SJSA1 (cell line): ENCODE results near the gene CHN2. TPM values are rescaled to one million over a fixed set of nuclear protein-coding genes. Genes with fewer than 3 reads are reported as not detected.

Experiments
- DNase-seq, 2 experiments: peaks; one replicate each; pipeline ENCODE4 v3.0.0-alpha.2; 2015 to 2020; ENCODE audit warnings: low spot score in 2 of 2, low read depth in 1 of 2
- H3K27ac ChIP-seq: fragments of 250-450 bp; sonication (Bioruptor Pico); 2 replicates; pipeline ENCODE4 v1.5.1; 2020; ENCODE audit warnings: mild to moderate bottlenecking, moderate library complexity
- H3K27me3 ChIP-seq: fragments of 250-450 bp; sonication (Bioruptor Pico); replicated peaks from 2 replicates; pipeline ENCODE4 v1.5.1; 2020; ENCODE audit warnings: mild to moderate bottlenecking, moderate library complexity
- H3K36me3 ChIP-seq: fragments of 250-450 bp; sonication (Bioruptor Pico); 2 replicates; pipeline ENCODE4 v1.5.1; 2020; ENCODE audit warnings: mild to moderate bottlenecking
- H3K4me1 ChIP-seq: fragments of 250-450 bp; sonication (Bioruptor Pico); replicated peaks from 2 replicates; pipeline ENCODE4 v1.6.1; 2021; ENCODE audit warnings: mild to moderate bottlenecking
- H3K4me3 ChIP-seq: fragments of 250-450 bp; sonication (Bioruptor Pico); 2 replicates; pipeline ENCODE4 v1.5.1; 2020; ENCODE audit warnings: mild to moderate bottlenecking
- H3K9me3 ChIP-seq: fragments of 250-450 bp; sonication (Bioruptor Pico); replicated peaks from 2 replicates; pipeline ENCODE4 v1.5.1; 2020; ENCODE audit warnings: mild to moderate bottlenecking
- total RNA-seq: library from RNA; depleted of rRNA; stranded (reverse); fragments of >200 nt; shearing (Covaris generic); gene quantifications from 2 replicates; pipeline ENCODE4 v1.2.3, GENCODE V29; 2014

The CHN2 gene
- total RNA-seq, 1 experiment from 2014 or later = 0.21 TPM

DNA sequence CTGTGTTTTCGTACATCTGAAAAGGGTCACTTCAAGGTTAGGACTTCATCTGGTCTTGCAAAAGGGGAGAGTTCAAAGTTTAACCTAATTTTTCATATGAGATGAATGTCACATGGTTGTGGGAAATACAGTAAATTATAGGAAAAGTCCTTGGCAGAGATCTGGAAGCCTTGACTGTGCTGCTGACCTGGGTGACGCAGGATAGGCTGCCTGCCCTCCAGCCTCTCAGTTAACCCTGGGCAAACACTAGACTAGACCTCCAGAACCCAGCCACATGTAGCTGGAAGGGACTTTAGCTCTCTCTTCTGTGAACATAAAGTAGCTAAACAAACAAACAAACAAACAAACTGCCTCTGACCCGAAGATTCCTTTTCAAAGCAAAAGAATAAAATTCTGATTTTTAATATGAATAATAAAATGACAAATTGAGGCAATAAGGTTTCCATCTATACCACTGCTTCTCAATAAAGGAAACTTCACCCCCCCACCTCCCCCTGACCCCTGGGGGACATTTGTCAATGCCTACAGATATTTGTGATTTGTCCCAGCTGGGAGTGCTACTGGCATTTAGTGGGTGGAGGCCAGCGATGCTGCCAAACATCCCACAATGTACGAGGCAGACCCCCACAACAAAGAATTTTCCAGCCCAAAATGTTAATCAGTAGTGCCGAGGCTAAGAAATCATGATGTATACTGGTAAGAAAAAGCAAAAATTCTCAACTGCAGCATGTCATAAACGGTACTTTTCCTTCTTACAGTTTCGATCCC lies 293.8 kb downstream of the CHN2 start:
- H3K4me3 ChIP-seq = no peak overlapping the region
- no peaks in the 10 kb centered on the region for H3K27me3 ChIP-seq
- DNase-seq = no peak
- peaks cover 30% of the 10 kb centered on the region for H3K4me1 ChIP-seq
- H3K36me3 ChIP-seq = no peaks in the 10 kb centered on the region
- H3K9me3 ChIP-seq = 0 out of 2 replicates have a peak, but pooled peaks cover 3% of the 10 kb centered on the region
- H3K27ac ChIP-seq = peak overlapping the region; percentile 79

DNA sequence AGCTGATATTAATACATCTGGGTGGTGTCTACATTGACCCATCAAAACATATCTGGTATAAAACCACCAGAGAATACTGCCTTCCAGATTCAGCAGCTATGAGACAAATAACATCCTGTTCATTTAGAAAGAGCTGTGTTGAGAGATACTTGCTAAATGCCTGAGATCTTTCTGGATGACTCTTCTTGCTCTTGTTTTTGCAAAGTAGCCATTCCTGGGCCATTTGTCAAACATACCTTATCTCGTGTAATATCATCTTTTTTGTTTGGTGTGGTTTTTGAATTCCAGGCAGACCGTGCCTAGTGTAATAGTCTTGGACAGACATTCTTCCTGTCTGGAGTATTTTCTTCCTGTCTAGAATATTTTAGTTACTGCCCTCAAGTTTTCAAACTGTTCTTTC lies 294.4 kb downstream of the CHN2 start:
- H3K36me3 ChIP-seq = no peaks in the 10 kb centered on the region
- no peaks in the 10 kb centered on the region for H3K27me3 ChIP-seq
- peaks cover 28% of the 10 kb centered on the region for H3K4me1 ChIP-seq
- peak; percentile 52 to 74 for DNase-seq
- H3K4me3 ChIP-seq = no peak overlapping the region
- peak overlapping the region; percentile 79 for H3K27ac ChIP-seq
- H3K9me3 ChIP-seq = 0 out of 2 replicates have a peak, but pooled peaks cover 3% of the 10 kb centered on the region

DNA sequence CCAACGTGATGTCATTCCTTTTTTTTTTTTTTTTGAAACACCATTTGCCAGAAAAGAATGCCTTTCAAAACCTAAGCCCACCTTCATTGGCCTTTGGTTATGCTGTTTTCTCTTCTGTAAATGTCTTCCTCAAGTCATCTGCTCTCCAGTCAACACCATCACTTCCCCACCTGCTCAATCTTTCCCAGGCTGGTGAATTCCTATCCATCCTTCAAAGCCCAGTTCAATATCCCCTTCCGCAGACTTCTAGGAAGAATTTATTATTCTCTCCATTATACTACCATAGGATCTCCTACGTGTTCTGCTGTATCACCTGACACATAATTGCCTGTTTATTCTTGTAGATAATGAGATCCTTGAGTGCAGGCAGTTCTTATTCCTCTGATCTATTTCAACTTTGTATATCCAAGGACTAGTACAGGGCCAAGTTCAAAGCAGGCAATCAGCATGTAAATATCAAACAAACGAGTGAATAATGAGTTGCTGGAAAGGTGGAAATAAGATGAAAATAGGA lies 295.6 kb downstream of the CHN2 start:
- Histone ChIP-seq H3K9me3 (0 out of 2 replicates have a peak, but pooled peaks cover 3% of the 10 kb centered on the region), H3K4me3 (no peak overlapping the region), H3K36me3 (no peaks in the 10 kb centered on the region), H3K4me1 (peaks cover 30% of the 10 kb centered on the region), H3K27ac (no peak overlapping the region), H3K27me3 (no peaks in the 10 kb centered on the region)
- no peak for DNase-seq

DNA sequence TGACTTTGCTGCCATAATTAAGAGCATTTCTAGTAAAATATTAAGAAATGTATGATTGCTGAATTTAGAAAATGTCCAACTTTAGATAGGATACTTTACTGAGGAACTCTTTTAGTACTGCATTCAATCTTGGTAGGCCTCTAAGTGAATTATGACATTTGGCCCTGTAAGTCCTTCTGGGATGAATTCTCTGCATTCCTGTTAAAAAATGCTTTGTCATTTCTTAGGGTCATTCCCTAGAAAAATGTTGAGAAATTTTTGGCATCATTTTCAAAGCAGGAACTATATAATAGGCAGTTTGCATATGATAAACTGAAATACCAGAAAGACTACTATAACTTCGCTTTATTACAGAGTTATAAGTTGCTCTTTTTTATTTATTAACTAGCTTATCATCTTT lies 299.8 kb downstream of the CHN2 start:
- Histone ChIP-seq H3K36me3 (no peaks in the 10 kb centered on the region), H3K27me3 (no peaks in the 10 kb centered on the region; the same call in 1 of the 2 replicates), H3K4me3 (no peak overlapping the region), H3K9me3 (0 out of 2 replicates have a peak, but pooled peaks cover 3% of the 10 kb centered on the region), H3K27ac (peak overlapping the region; percentile 42), H3K4me1 (peaks cover 13% of the 10 kb centered on the region)
- DNase-seq = peak in 1 of 2 experiments; percentile 46

DNA sequence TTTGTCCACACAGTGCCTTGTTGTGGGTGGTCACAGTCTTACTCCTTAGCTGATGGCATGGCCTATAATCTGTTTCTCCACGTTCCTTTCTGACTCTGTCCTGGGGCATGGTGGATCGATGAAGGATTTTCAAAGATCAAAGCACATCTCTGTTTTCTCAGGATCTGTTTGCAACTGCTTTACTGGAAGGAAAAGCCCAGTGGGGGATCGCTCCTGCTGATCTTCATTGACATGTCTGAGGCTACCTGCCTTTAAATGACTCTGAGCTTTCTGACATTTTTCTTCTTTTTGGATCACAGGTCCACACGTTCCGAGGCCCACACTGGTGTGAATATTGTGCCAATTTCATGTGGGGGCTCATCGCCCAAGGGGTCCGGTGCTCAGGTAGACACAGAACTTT lies 301.1 kb downstream of the CHN2 start:
- DNase-seq = no peak
- Histone ChIP-seq H3K27ac (no peak overlapping the region), H3K27me3 (no peaks in the 10 kb centered on the region; the same call in 1 of the 2 replicates), H3K9me3 (0 out of 2 replicates have a peak, but pooled peaks cover 3% of the 10 kb centered on the region), H3K4me1 (peaks cover 8% of the 10 kb centered on the region; the same call in 1 of the 2 replicates), H3K4me3 (no peak overlapping the region), H3K36me3 (no peaks in the 10 kb centered on the region)

DNA sequence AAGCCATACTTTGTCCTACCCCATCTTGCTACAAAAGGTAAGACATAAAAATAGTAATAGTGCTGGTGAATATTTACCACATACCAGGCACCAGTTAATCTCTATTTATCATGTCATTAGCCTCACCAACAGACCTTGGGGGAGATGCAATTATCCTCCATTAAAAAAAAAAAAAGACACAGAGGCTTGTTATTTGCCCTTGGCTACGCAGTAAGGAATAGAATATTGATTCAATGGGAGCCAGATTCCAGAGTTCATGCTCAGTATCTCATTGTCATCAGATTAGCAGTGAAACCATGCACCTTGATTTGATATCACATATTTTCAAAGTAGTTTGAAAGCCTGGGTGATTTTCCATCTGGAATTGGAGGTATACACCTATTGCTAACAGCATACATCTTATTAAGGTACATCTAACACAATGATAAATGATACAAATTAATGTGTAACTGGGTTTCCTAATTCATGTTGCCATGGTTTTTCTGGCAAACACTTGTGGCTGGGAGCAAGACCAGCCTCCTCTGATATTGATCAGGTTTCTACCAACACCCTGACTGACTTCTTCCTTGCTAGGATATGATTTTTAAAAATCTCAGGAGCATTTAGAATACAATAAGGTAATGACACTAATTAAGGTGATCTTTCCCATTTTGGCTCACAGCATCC lies 301.9 kb downstream of the CHN2 start:
- Histone ChIP-seq H3K4me1 (peaks cover 8% of the 10 kb centered on the region; the same call in 1 of the 2 replicates), H3K27ac (no peak overlapping the region), H3K9me3 (0 out of 2 replicates have a peak, but pooled peaks cover 3% of the 10 kb centered on the region), H3K27me3 (no peaks in the 10 kb centered on the region; the same call in 1 of the 2 replicates), H3K4me3 (no peak overlapping the region), H3K36me3 (no peaks in the 10 kb centered on the region)
- no peak for DNase-seq

DNA sequence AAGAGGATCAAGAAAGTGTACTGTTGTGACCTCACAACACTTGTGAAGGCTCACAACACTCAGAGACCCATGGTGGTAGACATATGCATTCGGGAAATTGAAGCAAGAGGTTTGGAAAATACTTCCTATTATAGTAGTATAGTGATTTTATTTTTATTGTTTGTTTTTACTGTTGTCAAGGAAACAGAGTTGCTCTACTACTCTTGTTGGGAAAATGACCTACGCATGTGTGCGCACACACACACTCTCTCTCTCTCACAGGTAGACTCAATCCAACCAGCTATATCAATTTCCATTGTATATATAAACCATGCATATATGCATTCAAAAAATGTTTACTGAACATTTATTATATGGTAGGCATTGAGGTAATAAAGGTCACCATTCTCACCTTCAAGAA lies 305.4 kb downstream of the CHN2 start:
- DNase-seq = no peak
- no peak overlapping the region for H3K4me3 ChIP-seq
- no peaks in the 10 kb centered on the region for H3K9me3 ChIP-seq
- no peaks in the 10 kb centered on the region; the same call in 1 of the 2 replicates for H3K4me1 ChIP-seq
- no peaks in the 10 kb centered on the region; the same call in 1 of the 2 replicates for H3K27me3 ChIP-seq
- no peaks in the 10 kb centered on the region for H3K36me3 ChIP-seq
- no peak overlapping the region for H3K27ac ChIP-seq

DNA sequence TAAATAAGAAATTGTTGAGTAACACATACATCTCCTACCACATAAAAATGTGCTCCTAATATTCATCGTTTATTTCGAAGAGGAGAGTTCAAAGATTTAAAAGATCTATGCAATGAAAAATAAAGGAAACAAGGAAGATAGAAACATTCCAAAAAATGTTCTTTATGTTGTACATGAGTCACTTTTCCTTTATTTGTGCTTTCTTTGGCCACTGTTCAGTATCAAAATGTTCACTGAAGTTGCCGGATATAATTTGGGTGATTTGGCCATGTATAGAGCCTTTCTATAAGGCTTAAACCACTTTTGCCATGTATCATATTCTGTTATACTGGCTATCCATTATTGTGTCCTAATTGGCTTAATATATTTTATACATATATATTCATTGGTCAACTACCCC lies 306.1 kb downstream of the CHN2 start:
- Histone ChIP-seq H3K9me3 (no peaks in the 10 kb centered on the region), H3K27ac (no peak overlapping the region), H3K27me3 (no peaks in the 10 kb centered on the region; the same call in 1 of the 2 replicates), H3K4me1 (no peaks in the 10 kb centered on the region; the same call in 1 of the 2 replicates), H3K4me3 (no peak overlapping the region), H3K36me3 (no peaks in the 10 kb centered on the region)
- no peak for DNase-seq

DNA sequence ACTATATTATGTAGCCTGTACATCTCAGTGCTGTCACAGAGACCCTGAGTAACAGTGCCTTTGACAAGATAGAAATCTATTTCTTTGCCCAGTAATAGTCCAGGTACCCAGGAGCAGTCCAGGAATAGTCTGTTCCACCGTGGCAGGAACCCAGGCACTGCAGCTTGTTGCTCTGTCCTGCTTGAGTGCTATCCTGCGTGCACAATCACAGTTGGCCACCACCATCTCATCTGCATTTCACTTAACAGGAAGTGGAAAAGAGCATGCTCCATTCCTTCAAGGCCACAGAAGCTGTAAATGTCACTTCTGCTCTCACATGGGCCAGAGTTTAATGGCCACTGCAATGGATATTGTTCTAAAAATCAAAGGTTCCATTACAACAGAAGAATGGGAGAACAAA lies 307.6 kb downstream of the CHN2 start:
- no peaks in the 10 kb centered on the region for H3K36me3 ChIP-seq
- no peaks in the 10 kb centered on the region; the same call in 1 of the 2 replicates for H3K4me1 ChIP-seq
- DNase-seq = no peak
- H3K9me3 ChIP-seq = no peaks in the 10 kb centered on the region
- no peaks in the 10 kb centered on the region; the same call in 1 of the 2 replicates for H3K27me3 ChIP-seq
- no peak overlapping the region for H3K27ac ChIP-seq
- H3K4me3 ChIP-seq = no peak overlapping the region

DNA sequence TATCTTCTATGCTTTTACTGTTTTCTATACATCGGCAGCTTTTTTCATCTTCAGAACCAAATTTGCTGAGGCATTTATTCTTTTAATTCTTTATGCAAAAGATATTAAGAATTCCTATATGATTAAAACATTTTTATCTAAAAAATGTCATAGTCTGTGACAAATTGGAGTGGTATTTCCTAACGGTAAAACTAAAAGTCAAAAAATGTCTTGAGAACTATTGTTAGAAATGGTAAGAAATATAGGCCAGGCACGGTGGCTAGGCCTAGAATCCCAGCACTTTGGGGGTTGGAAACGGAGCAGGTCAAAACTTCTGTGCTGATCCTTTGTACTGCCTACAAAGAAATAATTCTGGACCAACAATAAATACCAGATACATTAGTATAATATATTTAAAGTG lies 311.4 kb downstream of the CHN2 start:
- no peak for DNase-seq
- no peaks in the 10 kb centered on the region; the same call in 1 of the 2 replicates for H3K27me3 ChIP-seq
- no peak overlapping the region for H3K27ac ChIP-seq
- H3K4me3 ChIP-seq = no peak overlapping the region
- no peaks in the 10 kb centered on the region for H3K9me3 ChIP-seq
- no peaks in the 10 kb centered on the region for H3K4me1 ChIP-seq
- no peaks in the 10 kb centered on the region for H3K36me3 ChIP-seq

DNA sequence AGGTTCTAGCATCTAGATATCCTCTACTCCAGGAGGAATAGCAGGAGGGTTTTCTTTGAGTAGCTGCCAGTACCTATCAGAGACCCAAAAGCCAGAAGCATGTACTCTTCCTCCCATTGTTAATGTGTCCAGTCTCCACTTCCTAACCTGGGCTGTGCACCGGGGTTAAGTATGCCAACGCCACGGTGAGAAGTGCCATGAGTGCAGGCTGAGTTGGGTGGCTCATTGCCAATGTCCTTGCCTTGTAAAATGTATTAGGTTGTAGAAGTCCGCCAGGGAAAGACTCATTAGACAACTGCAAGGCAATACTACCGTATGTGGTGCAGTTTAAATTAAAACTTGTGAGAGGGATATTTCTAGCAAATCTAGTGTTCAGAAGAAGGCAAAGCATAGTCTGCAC lies 314.0 kb downstream of the CHN2 start:
- no peak for DNase-seq
- Histone ChIP-seq H3K36me3 (no peaks in the 10 kb centered on the region), H3K27ac (no peak overlapping the region), H3K4me3 (no peak overlapping the region), H3K4me1 (no peaks in the 10 kb centered on the region), H3K27me3 (no peaks in the 10 kb centered on the region; the same call in 1 of the 2 replicates), H3K9me3 (no peaks in the 10 kb centered on the region)

DNA sequence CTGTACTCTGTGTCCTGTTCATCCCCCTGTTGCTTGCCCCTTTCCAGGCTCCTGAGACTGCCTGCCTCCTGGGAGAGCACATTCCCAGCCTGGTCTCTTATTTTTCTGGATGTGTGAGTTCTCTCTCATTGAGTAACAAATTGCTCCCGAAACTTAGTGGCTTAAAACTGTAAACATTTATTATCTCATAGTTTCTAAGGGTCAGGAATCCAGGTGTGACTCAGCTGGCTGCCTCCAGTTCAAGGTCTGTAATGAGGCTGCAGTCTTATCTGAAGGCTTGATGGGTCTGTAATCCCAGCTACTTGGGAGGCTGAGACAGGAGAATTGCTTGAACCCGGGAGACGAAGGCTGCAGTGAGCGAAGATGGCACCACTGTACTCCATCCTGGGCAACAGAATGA lies 315.5 kb downstream of the CHN2 start:
- DNase-seq = no peak
- Histone ChIP-seq H3K27me3 (no peaks in the 10 kb centered on the region; the same call in 1 of the 2 replicates), H3K4me1 (no peaks in the 10 kb centered on the region), H3K27ac (no peak overlapping the region), H3K4me3 (no peak overlapping the region), H3K9me3 (no peaks in the 10 kb centered on the region), H3K36me3 (no peaks in the 10 kb centered on the region)

DNA sequence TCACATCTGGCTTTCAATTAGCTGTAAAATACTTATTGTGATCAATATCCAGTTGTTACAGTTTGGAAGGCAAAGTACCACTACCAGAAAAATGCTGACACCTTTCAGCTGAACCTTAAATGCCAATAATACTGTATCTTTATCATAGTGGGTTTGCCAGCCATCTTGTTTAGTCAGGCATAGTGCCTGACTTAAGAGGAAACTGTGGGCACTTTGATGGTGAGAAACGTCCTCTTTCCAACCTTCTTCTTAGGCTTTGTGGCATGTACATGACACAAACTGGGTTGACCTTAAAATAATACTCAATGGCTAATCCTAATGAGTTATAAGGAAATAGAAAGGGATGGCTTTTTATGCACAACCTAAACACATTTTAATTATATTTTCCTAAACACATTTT lies 316.8 kb downstream of the CHN2 start:
- H3K36me3 ChIP-seq = no peaks in the 10 kb centered on the region
- no peaks in the 10 kb centered on the region; the same call in none of the 2 replicates for H3K27me3 ChIP-seq
- H3K9me3 ChIP-seq = no peaks in the 10 kb centered on the region
- no peaks in the 10 kb centered on the region for H3K4me1 ChIP-seq
- H3K27ac ChIP-seq = no peak overlapping the region
- DNase-seq = no peak
- no peak overlapping the region for H3K4me3 ChIP-seq

DNA sequence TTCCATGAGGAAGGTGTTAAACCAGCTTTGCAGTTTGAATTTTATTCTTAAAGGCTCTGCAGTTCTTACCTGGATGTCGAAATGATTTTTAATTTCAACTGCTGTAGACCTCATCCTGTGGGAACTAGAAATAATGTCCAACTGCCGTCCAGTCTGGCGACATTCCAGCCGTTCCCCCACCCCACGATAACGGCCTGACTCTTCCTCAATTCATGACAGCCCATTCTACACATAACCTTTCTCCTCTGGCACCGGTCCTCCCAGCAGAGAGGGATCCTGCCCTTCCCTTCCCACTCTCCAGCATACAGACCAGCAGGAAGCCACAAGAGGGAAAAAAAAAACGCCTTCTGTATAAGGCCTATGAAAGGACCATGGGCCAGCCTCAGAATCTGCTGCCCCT lies 317.3 kb downstream of the CHN2 start:
- no peaks in the 10 kb centered on the region for H3K9me3 ChIP-seq
- H3K27ac ChIP-seq = no peak overlapping the region
- no peak overlapping the region for H3K4me3 ChIP-seq
- no peaks in the 10 kb centered on the region for H3K4me1 ChIP-seq
- H3K27me3 ChIP-seq = no peaks in the 10 kb centered on the region; the same call in none of the 2 replicates
- no peak for DNase-seq
- no peaks in the 10 kb centered on the region for H3K36me3 ChIP-seq
